Dedifferentiated amniotic fluid mesenchymal stem cell (primary cell): Measurements from ENCODE around the gene TRAF3.

Source experiments
- DNase-seq: peaks from one replicate; pipeline ENCODE4 v3.0.0-alpha.2; 2016; ENCODE audit errors: extremely low spot score

TRAF3 gene

DNA sequence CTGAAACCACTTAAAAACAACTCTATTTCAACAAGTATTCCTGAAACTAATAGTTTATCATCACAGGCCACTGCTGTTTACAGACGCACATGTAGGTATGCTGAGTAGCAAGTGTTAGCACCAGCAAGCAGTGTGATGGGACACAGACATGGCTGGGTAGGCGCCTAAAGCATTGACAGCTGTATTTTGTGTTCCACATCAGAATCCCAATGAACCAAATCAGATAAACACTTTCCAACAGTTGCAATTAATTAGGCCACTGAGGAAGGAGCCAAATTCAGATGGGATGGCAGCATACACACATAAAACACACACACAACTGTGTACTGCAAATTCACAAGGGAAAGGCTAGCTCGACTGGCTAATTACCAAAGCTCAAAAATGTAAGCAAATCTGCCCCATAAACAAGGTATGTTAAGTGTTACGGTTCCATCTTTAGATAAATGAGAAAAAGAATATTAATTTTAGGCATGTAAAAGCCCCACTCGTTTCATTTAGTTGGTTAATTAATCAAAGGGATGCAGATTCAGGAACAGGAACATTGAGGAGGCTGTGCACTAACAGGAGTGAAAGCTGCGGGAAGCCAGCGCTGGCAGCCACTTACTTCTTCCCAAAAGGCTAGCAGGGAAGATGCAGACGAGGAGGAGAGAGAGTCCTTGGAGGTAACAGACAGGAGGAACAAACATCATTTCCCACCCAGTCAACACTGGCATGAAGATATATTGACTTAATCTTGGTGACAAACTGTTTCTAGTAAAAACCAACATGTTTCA lies 178.6 kb downstream of the TRAF3 start:
- no peak for DNase-seq

DNA sequence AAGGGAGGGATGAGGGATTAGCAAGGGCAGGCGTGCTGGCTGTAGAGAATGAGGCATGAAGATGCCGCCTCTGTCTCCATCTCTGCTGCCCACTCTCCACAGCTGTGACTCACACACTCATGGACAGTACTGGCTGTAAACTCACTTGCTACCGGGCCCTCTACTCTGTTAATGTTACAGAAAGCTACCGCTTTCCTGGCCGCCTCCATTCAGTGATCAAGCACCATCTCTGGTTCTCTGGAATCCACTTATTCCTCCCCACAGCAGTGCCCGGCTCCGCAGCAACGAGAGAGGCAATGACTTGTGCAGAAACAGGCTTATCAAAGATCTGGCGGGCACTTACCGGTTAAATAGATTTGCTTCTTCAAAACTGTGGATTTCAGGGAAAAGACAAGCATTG lies 180.0 kb downstream of the TRAF3 start:
- no peak for DNase-seq

DNA sequence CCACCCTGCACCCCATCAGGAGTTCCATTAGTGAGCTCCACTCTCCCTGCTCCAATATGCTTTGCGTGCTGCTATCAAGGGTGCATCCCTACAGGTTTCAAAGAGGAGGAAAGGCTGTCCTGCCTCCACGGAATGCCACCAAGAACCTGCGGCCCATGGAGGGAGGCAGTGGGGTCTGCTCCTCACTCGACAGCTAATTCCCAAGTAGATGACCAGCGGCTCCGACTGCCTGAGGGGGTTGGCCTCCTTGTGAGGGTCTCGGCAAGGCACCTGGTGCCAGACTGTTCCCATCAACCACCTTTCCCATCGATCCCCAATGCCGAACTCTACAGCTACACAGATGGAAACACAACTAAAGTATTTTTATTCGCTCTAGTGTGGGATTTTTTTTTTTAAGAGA lies 181.2 kb downstream of the TRAF3 start:
- no peak for DNase-seq
